IPS-20b (cell line): Measurements from ENCODE around the gene AGPS.

Experiments
- H3K27ac ChIP-seq: one replicate; pipeline ENCODE4 v1.5.1; 2013; ENCODE audit warnings: low read length
- H3K27me3 ChIP-seq: 2 replicates; pipeline ENCODE4 v1.6.1; 2013; ENCODE audit warnings: mild to moderate bottlenecking, low read length, inconsistent platforms; ENCODE audit not compliant: insufficient read depth
- H3K36me3 ChIP-seq: 2 replicates; pipeline ENCODE4 v1.6.1; 2013; ENCODE audit warnings: low read depth, mild to moderate bottlenecking, inconsistent platforms, low read length, moderate library complexity; ENCODE audit not compliant: insufficient read depth
- H3K4me1 ChIP-seq: 2 replicates; pipeline ENCODE4 v1.6.1; 2013; ENCODE audit warnings: mild to moderate bottlenecking, control low read depth, inconsistent platforms, low read length, moderate library complexity; ENCODE audit not compliant: insufficient read depth
- H3K4me3 ChIP-seq: 2 replicates; pipeline ENCODE4 v1.5.1; 2013; ENCODE audit warnings: mild to moderate bottlenecking, low read length, inconsistent platforms
- H3K9ac ChIP-seq: 2 replicates; pipeline ENCODE4 v1.6.1; 2013; ENCODE audit warnings: low read depth, mild to moderate bottlenecking, inconsistent platforms, low read length, moderate library complexity
- H3K9me3 ChIP-seq: 2 replicates; pipeline ENCODE4 v1.6.1; 2013; ENCODE audit warnings: mild to moderate bottlenecking, low read depth, low read length, inconsistent platforms; ENCODE audit not compliant: insufficient read depth

Gene AGPS

DNA sequence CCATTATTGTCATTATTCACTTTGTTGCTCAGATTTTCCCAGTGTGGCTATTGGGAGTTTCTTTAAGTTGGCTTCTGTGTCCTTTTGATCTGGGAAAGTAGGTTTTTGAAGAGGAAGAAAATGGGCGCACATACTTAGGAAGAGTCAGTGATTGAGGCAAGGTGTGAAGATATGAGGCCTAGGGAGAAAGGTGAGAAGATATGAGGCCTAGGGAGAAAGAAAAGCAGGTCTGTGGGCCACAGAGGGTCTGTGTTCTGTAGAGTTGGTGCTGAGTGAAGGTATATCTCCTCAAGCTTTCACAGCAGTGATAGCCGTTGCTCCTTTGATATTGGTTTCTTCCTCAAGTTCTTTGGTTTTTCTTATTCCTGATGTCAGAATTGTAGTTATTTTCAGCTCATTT is 126.2 kb downstream of the AGPS start:
- H3K4me1 ChIP-seq = peaks cover 22% of the 10 kb centered on the region; the same call in 1 of the 2 replicates
- no peaks in the 10 kb centered on the region for H3K9me3 ChIP-seq
- H3K9ac ChIP-seq = no peak overlapping the region
- no peak overlapping the region for H3K4me3 ChIP-seq
- peaks cover 24% of the 10 kb centered on the region; the same call in 1 of the 2 replicates for H3K36me3 ChIP-seq
- H3K27ac ChIP-seq = no peak overlapping the region
- H3K27me3 ChIP-seq = no peaks in the 10 kb centered on the region

GRCh38 chr2:177519534-177520115 is 127.1 kb downstream of the AGPS start:
- H3K9ac ChIP-seq = no peak overlapping the region
- H3K27ac ChIP-seq = no peak overlapping the region
- peaks cover 17% of the 10 kb centered on the region; the same call in 1 of the 2 replicates for H3K4me1 ChIP-seq
- no peaks in the 10 kb centered on the region for H3K27me3 ChIP-seq
- no peaks in the 10 kb centered on the region for H3K9me3 ChIP-seq
- no peak overlapping the region for H3K4me3 ChIP-seq
- H3K36me3 ChIP-seq = peaks cover 19% of the 10 kb centered on the region; the same call in 1 of the 2 replicates

GRCh38 chr2:177520324-177520723 is 127.8 kb downstream of the AGPS start:
- H3K9ac ChIP-seq = no peak overlapping the region
- no peaks in the 10 kb centered on the region for H3K27me3 ChIP-seq
- no peaks in the 10 kb centered on the region for H3K9me3 ChIP-seq
- H3K27ac ChIP-seq = no peak overlapping the region
- no peak overlapping the region for H3K4me3 ChIP-seq
- H3K36me3 ChIP-seq = peaks cover 19% of the 10 kb centered on the region; the same call in 1 of the 2 replicates
- H3K4me1 ChIP-seq = peaks cover 14% of the 10 kb centered on the region; the same call in 1 of the 2 replicates

DNA sequence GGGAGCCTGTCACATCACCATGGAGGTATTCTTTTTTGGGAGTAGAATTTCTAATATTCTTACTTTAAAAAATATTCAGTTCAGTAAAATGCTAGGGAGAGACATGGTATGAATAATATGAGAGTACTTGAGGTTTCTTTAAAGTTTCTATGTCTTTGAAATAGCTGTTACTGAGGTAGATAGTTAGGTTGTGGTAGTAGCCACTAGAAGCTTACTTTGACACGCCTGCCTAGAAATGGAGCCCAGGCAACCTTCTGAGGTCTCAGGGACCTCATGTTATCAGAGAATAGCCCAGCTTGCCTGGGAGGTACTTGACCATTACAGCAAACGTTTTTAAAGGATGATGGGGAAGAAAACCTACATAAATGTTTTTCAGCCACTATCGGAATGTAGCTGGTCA is 131.2 kb downstream of the AGPS start:
- H3K9me3 ChIP-seq = no peaks in the 10 kb centered on the region
- peaks cover 14% of the 10 kb centered on the region for H3K4me1 ChIP-seq
- no peaks in the 10 kb centered on the region for H3K27me3 ChIP-seq
- no peak overlapping the region for H3K27ac ChIP-seq
- peaks cover 19% of the 10 kb centered on the region; the same call in 1 of the 2 replicates for H3K36me3 ChIP-seq
- no peak overlapping the region for H3K9ac ChIP-seq
- H3K4me3 ChIP-seq = no peak overlapping the region

DNA sequence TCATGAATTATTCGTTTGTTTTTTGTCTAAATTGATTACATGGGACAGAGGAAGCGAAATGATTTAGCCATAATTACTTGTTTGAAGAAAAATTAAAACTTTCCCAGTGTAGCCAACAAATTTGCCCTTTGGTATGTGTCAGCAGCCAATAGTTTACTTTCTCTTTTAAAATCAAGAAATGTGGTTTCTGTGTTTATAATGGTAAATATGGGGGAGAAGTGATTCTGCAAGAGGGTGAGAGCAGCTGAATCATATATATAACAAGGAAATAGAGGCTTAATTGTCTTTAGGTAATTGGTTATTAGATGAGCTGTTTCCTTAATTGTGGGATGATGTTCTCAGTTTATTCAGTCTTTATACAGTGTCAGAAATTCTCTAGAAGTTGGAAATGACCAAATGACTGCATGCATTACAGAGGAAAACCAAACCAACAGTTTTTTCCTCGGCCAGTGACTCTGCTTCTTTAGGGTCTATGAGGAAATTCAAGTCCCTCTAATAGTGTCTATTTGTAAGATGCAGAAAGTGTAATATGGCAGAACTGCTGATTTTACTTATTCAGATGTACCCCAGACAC is 132.9 kb downstream of the AGPS start:
- Histone ChIP-seq H3K27me3 (no peaks in the 10 kb centered on the region), H3K36me3 (peaks cover 19% of the 10 kb centered on the region; the same call in 1 of the 2 replicates), H3K9me3 (no peaks in the 10 kb centered on the region), H3K4me1 (peaks cover 14% of the 10 kb centered on the region), H3K4me3 (no peak overlapping the region), H3K9ac (no peak overlapping the region), H3K27ac (no peak overlapping the region)

DNA sequence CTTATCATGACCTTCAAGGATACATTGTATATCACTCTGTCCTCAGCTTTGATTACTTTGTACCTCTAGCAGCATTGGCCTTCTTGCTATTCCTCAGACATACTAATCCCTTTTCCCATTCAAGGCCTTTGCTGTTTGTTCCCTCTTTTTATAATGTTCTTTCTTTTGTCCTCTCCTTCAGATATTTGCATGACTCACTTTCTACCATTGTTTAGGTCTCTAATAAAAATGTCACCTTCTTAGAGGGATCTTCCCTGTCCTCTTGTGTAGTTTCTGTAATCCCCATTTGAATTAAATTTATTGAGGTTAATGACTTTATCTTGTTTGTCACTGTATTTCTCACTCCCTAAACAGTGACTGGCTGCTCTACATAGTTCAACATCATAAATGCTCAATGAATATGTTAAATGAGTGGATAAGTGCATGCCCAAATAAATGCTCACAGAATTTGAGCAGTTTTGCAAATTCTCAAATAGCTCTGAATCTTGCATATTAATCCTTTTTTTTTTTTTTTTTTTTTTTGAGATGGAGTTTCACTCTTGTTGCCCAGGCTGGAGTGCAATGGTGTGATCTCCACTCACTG is 135.9 kb downstream of the AGPS start:
- Histone ChIP-seq H3K9me3 (no peaks in the 10 kb centered on the region), H3K27ac (no peak overlapping the region), H3K4me3 (no peak overlapping the region), H3K4me1 (peaks cover 14% of the 10 kb centered on the region), H3K36me3 (peaks cover 6% of the 10 kb centered on the region; the same call in 1 of the 2 replicates), H3K27me3 (no peaks in the 10 kb centered on the region), H3K9ac (no peak overlapping the region)

DNA sequence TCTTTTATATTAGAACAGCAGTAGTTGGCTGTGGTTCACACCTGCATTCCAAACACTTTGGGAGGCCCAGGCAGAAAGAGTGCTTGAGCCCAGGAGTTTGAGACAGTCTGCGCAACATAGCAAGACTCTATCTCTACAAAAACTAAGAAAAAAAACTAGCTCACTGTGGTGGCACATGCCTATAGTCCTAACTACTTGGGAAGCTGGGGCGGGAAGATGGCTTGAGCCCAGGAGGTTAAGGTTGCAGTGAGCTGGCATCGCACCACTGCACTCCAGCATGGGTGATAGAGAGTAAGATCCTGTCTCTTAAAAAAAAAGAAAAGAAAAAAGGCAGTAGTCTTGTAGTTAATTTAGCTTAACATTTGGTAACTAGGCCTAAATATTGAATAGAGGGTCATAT is 136.6 kb downstream of the AGPS start:
- Histone ChIP-seq H3K4me1 (peaks cover 14% of the 10 kb centered on the region), H3K36me3 (no peaks in the 10 kb centered on the region), H3K9me3 (no peaks in the 10 kb centered on the region)

GRCh38 chr2:177530561-177530960 is 138.0 kb downstream of the AGPS start:
- no peaks in the 10 kb centered on the region for H3K36me3 ChIP-seq
- H3K27ac ChIP-seq = no peak overlapping the region
- H3K4me3 ChIP-seq = no peak overlapping the region
- H3K9ac ChIP-seq = no peak overlapping the region
- H3K9me3 ChIP-seq = no peaks in the 10 kb centered on the region
- no peaks in the 10 kb centered on the region for H3K27me3 ChIP-seq
- H3K4me1 ChIP-seq = peaks cover 16% of the 10 kb centered on the region

More for the DNA sequence above, 136.6 kb downstream of the AGPS start:
- no peaks in the 10 kb centered on the region for H3K27me3 ChIP-seq
- H3K4me3 ChIP-seq = no peak overlapping the region
- H3K9ac ChIP-seq = no peak overlapping the region
- H3K27ac ChIP-seq = no peak overlapping the region

DNA sequence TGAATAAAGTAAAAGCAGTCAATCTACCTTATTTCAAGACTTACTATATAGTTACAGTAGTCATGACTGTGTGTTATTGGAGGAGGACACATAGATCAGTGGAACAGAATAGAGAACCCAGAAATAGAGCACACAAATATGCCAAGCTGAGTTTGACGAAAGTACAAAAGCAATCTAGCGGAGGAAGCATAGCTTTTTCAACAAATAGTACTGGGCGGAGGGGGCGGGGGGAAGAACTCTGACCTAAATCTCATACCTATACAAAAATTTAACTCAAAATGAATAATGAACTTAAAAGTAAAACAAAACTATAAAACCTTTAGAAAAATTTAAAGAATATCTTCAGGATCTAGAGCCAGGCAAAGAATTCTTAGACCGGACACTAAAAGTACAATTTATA is 139.1 kb downstream of the AGPS start:
- peaks cover 21% of the 10 kb centered on the region for H3K4me1 ChIP-seq
- H3K36me3 ChIP-seq = no peaks in the 10 kb centered on the region
- no peak overlapping the region for H3K4me3 ChIP-seq
- no peak overlapping the region for H3K9ac ChIP-seq
- no peaks in the 10 kb centered on the region for H3K9me3 ChIP-seq
- no peaks in the 10 kb centered on the region for H3K27me3 ChIP-seq
- no peak overlapping the region for H3K27ac ChIP-seq

DNA sequence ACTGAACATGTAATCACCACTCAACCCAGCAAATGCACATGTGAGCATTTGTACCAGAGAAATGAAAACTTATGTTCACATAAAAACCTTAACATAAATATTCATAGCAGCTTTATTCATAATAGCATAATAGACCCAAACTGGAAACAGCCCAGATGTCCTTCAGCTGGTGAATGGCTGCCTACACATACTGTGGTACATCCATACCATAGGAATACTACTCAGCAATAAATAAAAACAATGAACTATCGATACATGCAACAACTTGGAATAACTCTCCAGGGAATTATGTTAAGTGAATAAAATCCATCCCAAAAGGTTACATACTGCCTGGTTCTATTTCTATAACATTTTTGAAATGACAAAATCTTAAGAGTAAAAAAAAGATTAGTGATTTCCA is 140.0 kb downstream of the AGPS start:
- Histone ChIP-seq H3K4me1 (peaks cover 21% of the 10 kb centered on the region), H3K36me3 (no peaks in the 10 kb centered on the region), H3K27ac (no peak overlapping the region), H3K9me3 (no peaks in the 10 kb centered on the region), H3K4me3 (no peak overlapping the region), H3K27me3 (no peaks in the 10 kb centered on the region), H3K9ac (no peak overlapping the region)

- no peak overlapping the region for H3K9ac ChIP-seq
- H3K4me3 ChIP-seq = no peak overlapping the region
- peaks cover 20% of the 10 kb centered on the region; the same call in 1 of the 2 replicates for H3K4me1 ChIP-seq
- no peaks in the 10 kb centered on the region for H3K36me3 ChIP-seq
- H3K27ac ChIP-seq = no peak overlapping the region
- no peaks in the 10 kb centered on the region for H3K9me3 ChIP-seq
- H3K27me3 ChIP-seq = no peaks in the 10 kb centered on the region
Measured at GRCh38 chr2:177533253-177533652, 140.7 kb downstream of the AGPS start.

DNA sequence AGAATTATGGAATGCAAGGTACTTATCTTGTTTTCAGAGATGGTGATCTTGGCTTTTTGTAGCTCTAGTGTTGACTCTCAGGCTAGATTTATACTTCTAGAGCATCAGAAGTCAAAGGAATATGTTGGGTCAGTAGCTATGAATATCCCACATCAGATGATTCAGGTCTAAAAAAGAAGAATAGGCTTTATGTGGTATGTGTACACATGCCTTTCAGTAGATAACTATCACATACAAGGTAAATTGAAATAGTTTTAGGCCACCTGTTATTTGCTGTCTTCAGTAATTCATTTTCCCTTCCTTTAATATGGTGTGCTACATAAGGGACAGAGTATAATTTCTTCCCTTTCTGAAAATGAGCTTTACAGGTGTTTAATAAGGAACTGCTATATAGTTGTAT is 142.4 kb downstream of the AGPS start:
- peaks cover 21% of the 10 kb centered on the region; the same call in 1 of the 2 replicates for H3K4me1 ChIP-seq
- no peak overlapping the region for H3K27ac ChIP-seq
- H3K9me3 ChIP-seq = no peaks in the 10 kb centered on the region

More for the DNA sequence above, 142.4 kb downstream of the AGPS start:
- H3K9ac ChIP-seq = no peak overlapping the region
- no peaks in the 10 kb centered on the region for H3K36me3 ChIP-seq
- H3K4me3 ChIP-seq = no peak overlapping the region
- no peaks in the 10 kb centered on the region for H3K27me3 ChIP-seq
